ENCODE data around the gene FOCAD. TPM values are rescaled to one million over a fixed set of nuclear protein-coding genes. Genes with fewer than 3 reads are reported as not detected.

The FOCAD gene
- total RNA-seq, 1 donor from 2014 or later: 60.1 TPM

DNA sequence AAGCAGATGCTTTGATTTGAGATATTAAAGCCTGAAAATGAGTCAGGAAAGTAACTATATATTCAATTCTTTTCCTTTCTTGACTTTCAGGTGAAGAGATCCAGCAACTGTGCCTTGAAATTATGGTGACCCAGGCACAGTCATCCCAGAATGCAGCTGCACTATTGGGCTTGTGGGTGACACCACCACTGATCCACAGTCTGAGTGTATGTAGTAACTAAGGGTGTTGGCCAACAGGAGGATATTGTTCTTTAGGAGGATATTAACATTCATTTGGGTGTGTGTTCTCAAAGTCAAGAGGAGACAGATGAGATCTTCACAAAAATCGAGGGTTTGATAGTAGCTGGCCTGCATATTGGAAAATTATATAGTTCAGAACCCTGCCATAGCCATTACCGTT is 294.2 kb downstream of the FOCAD start:
- Mint-ChIP-seq H3K36me3 (ENCODE audit: low read depth) (peaks cover 32% of the 10 kb centered on the region), H3K4me3 (no peak overlapping the region), H3K27ac (ENCODE audit: unreplicated experiment) (no peak overlapping the region), H3K9me3 (no peaks in the 10 kb centered on the region), H3K27me3 (ENCODE audit: low read depth) (no peaks in the 10 kb centered on the region), H3K4me1 (no peaks in the 10 kb centered on the region)
- DNase-seq (ENCODE audit: low read depth, low spot score): no peak
- TF ChIP-seq, protein P1, sequence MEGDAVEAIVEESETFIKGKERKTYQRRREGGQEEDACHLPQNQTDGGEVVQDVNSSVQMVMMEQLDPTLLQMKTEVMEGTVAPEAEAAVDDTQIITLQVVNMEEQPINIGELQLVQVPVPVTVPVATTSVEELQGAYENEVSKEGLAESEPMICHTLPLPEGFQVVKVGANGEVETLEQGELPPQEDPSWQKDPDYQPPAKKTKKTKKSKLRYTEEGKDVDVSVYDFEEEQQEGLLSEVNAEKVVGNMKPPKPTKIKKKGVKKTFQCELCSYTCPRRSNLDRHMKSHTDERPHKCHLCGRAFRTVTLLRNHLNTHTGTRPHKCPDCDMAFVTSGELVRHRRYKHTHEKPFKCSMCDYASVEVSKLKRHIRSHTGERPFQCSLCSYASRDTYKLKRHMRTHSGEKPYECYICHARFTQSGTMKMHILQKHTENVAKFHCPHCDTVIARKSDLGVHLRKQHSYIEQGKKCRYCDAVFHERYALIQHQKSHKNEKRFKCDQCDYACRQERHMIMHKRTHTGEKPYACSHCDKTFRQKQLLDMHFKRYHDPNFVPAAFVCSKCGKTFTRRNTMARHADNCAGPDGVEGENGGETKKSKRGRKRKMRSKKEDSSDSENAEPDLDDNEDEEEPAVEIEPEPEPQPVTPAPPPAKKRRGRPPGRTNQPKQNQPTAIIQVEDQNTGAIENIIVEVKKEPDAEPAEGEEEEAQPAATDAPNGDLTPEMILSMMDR (conservative IDR thresholded peaks at IDR 0.05): no peak

DNA sequence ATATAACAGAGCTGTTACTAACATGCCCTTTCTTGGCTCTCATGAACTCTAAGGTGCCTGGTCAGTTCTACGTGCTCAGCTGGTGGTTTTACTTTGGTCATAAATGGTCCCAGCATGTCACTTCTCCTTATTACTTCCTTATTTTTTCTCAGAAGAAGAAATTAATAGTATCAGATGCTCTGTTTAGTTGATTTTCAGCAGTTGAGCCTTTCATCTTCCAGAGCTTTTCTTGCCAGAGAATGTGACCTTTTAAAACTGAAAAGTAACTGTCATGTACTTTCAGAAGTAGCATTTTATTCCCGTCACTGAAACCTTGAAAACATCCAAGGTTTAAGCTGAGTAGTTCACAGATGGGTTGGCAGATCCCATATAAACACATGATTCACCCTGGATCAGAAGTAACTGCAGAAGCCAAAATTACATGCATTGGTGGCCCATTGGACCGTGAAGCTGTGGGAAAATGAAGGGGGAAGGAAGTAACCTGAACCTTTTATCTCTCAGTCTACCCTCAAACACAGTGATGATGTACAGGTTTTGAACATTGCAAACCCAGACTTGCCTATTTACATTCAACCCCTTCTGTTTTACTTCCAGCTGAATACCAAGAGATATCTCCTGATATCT is 296.9 kb downstream of the FOCAD start:
- H3K4me1 Mint-ChIP-seq: no peaks in the 10 kb centered on the region
- H3K9me3 Mint-ChIP-seq: no peaks in the 10 kb centered on the region
- no peak overlapping the region for H3K27ac Mint-ChIP-seq (ENCODE audit: unreplicated experiment)
- no peak for DNase-seq (ENCODE audit: low read depth, low spot score)
- peaks cover 29% of the 10 kb centered on the region for H3K36me3 Mint-ChIP-seq (ENCODE audit: low read depth)
- H3K4me3 Mint-ChIP-seq: no peak overlapping the region
- TF ChIP-seq, protein P1 (conservative IDR thresholded peaks at IDR 0.05): no peak
- no peaks in the 10 kb centered on the region for H3K27me3 Mint-ChIP-seq (ENCODE audit: low read depth)

- Mint-ChIP-seq H3K36me3 (ENCODE audit: low read depth) (peaks cover 27% of the 10 kb centered on the region), H3K4me1 (no peaks in the 10 kb centered on the region), H3K27ac (ENCODE audit: unreplicated experiment) (no peak overlapping the region), H3K27me3 (ENCODE audit: low read depth) (no peaks in the 10 kb centered on the region), H3K4me3 (no peak overlapping the region), H3K9me3 (no peaks in the 10 kb centered on the region)
- DNase-seq (ENCODE audit: low read depth, low spot score): no peak
- TF ChIP-seq, protein P1 (conservative IDR thresholded peaks at IDR 0.05): no peak
These were observed 297.4 kb downstream of the FOCAD start for GRCh38 chr9:20981486-20981885.

DNA sequence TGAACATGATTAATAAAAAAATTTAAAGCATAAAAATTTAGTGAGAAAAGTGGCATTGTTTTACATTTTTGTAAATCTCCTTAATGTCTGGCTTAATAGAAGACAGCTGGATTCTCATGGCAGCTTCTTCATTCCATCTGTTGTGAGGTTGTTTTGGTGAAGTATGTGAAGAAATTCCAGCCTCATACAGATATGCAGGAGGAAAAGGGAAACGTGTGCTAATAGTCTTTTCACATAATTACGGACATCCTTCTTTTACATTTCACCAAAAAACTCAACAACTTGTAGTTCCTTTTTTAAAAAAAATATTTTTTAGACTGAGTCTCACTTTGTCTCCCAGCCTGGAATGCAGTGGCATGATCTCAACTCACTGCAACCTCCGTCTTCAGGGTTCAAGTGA is 300.4 kb downstream of the FOCAD start:
- H3K27me3 Mint-ChIP-seq (ENCODE audit: low read depth): no peaks in the 10 kb centered on the region

DNA sequence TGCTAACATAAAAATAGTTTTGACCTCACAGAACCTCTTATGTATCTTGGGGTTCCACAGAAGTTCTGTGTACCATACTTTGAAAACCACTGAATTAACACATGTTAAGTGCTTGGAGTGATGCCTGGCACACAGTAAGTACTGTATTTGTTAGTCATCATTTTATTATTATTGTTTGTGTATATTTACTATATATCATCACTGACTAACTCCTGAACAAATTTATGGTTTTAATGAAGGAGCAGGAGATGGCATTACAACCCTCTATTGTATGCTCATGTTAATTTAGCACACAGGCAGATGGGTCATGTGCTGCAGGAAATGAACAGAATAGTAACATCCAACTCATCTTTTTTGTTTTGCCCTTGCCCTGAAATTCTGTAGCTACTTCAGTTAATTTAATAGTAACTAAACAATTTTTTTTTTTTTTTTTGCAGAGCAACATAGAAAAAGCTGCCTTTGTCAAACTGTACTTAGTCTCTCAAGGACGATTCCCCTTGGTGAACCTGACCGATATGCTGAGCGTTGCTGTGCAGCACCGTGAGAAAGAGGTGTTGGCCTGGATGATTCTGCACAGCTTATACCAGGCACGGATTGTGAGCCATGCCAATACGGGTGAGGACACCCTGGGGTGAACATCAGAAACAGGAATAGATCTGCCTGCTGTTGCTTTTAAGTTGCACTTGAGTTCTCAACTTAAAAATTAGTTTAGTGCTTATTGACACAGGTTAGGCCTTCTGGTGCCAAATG is 302.0 kb downstream of the FOCAD start:
- no peak overlapping the region for H3K4me3 Mint-ChIP-seq
- H3K36me3 Mint-ChIP-seq (ENCODE audit: low read depth): peaks cover 29% of the 10 kb centered on the region
- H3K9me3 Mint-ChIP-seq: no peaks in the 10 kb centered on the region
- no peaks in the 10 kb centered on the region for H3K27me3 Mint-ChIP-seq (ENCODE audit: low read depth)
- no peak overlapping the region for H3K27ac Mint-ChIP-seq (ENCODE audit: unreplicated experiment)
- DNase-seq (ENCODE audit: low read depth, low spot score): no peak
- TF ChIP-seq, protein P1 (conservative IDR thresholded peaks at IDR 0.05): no peak
- no peaks in the 10 kb centered on the region for H3K4me1 Mint-ChIP-seq

More for the DNA sequence above, 300.4 kb downstream of the FOCAD start:
- DNase-seq (ENCODE audit: low read depth, low spot score): no peak
- Mint-ChIP-seq H3K4me3 (no peak overlapping the region), H3K36me3 (ENCODE audit: low read depth) (peaks cover 17% of the 10 kb centered on the region), H3K9me3 (no peaks in the 10 kb centered on the region), H3K27ac (ENCODE audit: unreplicated experiment) (no peak overlapping the region), H3K4me1 (no peaks in the 10 kb centered on the region)
- TF ChIP-seq, protein P1 (conservative IDR thresholded peaks at IDR 0.05): no peak

All from neural crest cell (in vitro differentiated cells).